ENCODE measurements around the gene ABHD17A. TPM values are rescaled to one million over a fixed set of nuclear protein-coding genes. Genes with fewer than 3 reads are reported as not detected.
A peak's percentile ranks its signal among the peaks of the same experiment; 100 is the strongest.

ABHD17A gene
- total RNA-seq, 1 experiment from 2014 or later = 102 TPM

DNA sequence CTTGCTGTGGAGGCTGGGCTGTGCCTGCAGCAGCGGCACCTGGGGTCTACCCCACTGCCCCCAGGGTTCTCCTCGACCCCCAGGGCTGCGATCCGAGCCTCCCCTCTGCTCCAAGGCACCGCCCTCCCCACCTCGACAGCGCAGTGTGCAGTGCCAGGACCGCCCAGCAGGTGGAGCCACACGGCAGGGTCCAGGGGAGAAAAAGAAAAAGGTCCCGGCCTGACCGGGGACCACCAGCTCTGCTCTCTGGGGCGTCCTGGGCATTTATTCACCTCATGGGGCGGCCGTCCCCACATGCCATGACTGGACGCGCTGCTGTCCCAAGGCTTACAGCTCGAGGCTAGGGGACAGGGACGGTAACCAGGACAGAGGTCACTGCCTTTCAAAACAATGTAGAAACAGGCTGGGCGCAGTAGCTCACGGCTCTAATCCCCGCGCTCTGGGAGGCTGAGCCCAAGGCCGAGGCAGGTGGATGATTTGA is 47.6 kb downstream of the ABHD17A start:
- ChIA-PET POLR2A (ENCODE audit: unreplicated experiment) (no interaction called here), CTCF (interaction anchor here (0.5 kb wide), 1 partner anchor 64 kb away, joined by 3 read pairs; no protein-coding TSS in a partner anchor)
- no peak overlapping the region for H3K4me2 ChIP-seq (ENCODE audit: low read length)
- H3K9me2 ChIP-seq (replicated peaks; ENCODE audit: low read length) = no peaks in the 10 kb centered on the region
- 0 out of 2 replicates have a peak, but pooled peaks have one; percentile 27 for ATAC-seq
- DNase-seq = peak; percentile 38
- no peak for TF ChIP-seq EZH2phosphoT487 (IDR thresholded peaks at IDR 0.05; ENCODE audit: borderline replicate concordance, low read length)
- TF ChIP-seq, protein P1, sequence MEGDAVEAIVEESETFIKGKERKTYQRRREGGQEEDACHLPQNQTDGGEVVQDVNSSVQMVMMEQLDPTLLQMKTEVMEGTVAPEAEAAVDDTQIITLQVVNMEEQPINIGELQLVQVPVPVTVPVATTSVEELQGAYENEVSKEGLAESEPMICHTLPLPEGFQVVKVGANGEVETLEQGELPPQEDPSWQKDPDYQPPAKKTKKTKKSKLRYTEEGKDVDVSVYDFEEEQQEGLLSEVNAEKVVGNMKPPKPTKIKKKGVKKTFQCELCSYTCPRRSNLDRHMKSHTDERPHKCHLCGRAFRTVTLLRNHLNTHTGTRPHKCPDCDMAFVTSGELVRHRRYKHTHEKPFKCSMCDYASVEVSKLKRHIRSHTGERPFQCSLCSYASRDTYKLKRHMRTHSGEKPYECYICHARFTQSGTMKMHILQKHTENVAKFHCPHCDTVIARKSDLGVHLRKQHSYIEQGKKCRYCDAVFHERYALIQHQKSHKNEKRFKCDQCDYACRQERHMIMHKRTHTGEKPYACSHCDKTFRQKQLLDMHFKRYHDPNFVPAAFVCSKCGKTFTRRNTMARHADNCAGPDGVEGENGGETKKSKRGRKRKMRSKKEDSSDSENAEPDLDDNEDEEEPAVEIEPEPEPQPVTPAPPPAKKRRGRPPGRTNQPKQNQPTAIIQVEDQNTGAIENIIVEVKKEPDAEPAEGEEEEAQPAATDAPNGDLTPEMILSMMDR (conservative IDR thresholded peaks at IDR 0.05; ENCODE audit: low read depth, low read length) = peak; percentile 82
- H3F3A ChIP-seq (ENCODE audit: low read length, unreplicated experiment) = no peaks in the 10 kb centered on the region
- no peaks in the 10 kb centered on the region for H3K36me3 ChIP-seq (ENCODE audit: low read depth, low read length)
- no peak overlapping the region for H2AFZ ChIP-seq (ENCODE audit: low read length)
- H4K20me1 ChIP-seq (ENCODE audit: low read length) = peaks cover 7% of the 10 kb centered on the region; the same call in 1 of the 2 replicates
- peaks cover 78% of the 10 kb centered on the region for H3K79me2 ChIP-seq (ENCODE audit: low read length)
- intact Hi-C loops (cut with micrococcal nuclease) = no loop called here
- no peak overlapping the region for H3K9ac ChIP-seq (ENCODE audit: low read length)
- H3K9me3 ChIP-seq (ENCODE audit: low read length) = no peaks in the 10 kb centered on the region
- no TSS peak for BruUV-seq (replicated peaks)
- no peaks in the 10 kb centered on the region for H3K4me1 ChIP-seq (ENCODE audit: insufficient read depth, low read length)
- no peak overlapping the region for H3K4me3 ChIP-seq (ENCODE audit: low read length)
- H3K27ac ChIP-seq (ENCODE audit: low read length) = no peak overlapping the region
- H3K27me3 ChIP-seq (ENCODE audit: low read length) = no peaks in the 10 kb centered on the region

DNA sequence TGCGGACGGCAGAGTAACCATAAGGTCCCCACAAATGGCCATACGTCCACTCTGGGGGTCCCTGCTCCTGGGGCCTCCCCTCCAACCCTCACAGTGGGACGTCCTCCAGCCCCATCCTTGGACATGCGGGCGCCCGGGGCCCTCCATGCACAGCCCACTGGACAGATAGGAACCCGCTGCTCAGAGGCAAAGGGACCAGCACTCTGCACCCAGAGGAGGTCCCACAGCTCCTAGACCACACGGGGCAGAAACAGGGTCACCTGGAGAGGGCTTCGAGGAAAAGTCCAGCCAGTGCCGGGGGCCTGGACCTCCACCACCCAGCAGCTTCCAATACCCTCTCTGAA is 48.1 kb downstream of the ABHD17A start:
- Histone ChIP-seq H3K79me2 (ENCODE audit: low read length) (peaks cover 73% of the 10 kb centered on the region), H3K9me2 (replicated peaks; ENCODE audit: low read length) (no peaks in the 10 kb centered on the region), H3K9ac (ENCODE audit: low read length) (no peak overlapping the region), H3K4me3 (ENCODE audit: low read length) (no peak overlapping the region), H3K4me1 (ENCODE audit: insufficient read depth, low read length) (no peaks in the 10 kb centered on the region), H4K20me1 (ENCODE audit: low read length) (peaks cover 7% of the 10 kb centered on the region; the same call in 1 of the 2 replicates), H3F3A (ENCODE audit: low read length, unreplicated experiment) (no peaks in the 10 kb centered on the region), H3K27me3 (ENCODE audit: low read length) (no peaks in the 10 kb centered on the region), H2AFZ (ENCODE audit: low read length) (no peak overlapping the region), H3K36me3 (ENCODE audit: low read depth, low read length) (no peaks in the 10 kb centered on the region), H3K9me3 (ENCODE audit: low read length) (no peaks in the 10 kb centered on the region), H3K27ac (ENCODE audit: low read length) (no peak overlapping the region), H3K4me2 (ENCODE audit: low read length) (no peak overlapping the region)
- intact Hi-C loops (cut with micrococcal nuclease) = no loop called here
- TF ChIP-seq, protein P1 (conservative IDR thresholded peaks at IDR 0.05; ENCODE audit: low read depth, low read length) = no peak
- TF ChIP-seq EZH2phosphoT487 (IDR thresholded peaks at IDR 0.05; ENCODE audit: borderline replicate concordance, low read length) (no peak), EZH2 (IDR thresholded peaks at IDR 0.05; ENCODE audit: low read length, unreplicated experiment) (no peak)
- DNase-seq (no peak), ATAC-seq (no peak)
- BruUV-seq (replicated peaks) = no TSS peak
- CTCF ChIA-PET = no interaction called here
- POLR2A ChIA-PET (ENCODE audit: unreplicated experiment) = no interaction called here

DNA sequence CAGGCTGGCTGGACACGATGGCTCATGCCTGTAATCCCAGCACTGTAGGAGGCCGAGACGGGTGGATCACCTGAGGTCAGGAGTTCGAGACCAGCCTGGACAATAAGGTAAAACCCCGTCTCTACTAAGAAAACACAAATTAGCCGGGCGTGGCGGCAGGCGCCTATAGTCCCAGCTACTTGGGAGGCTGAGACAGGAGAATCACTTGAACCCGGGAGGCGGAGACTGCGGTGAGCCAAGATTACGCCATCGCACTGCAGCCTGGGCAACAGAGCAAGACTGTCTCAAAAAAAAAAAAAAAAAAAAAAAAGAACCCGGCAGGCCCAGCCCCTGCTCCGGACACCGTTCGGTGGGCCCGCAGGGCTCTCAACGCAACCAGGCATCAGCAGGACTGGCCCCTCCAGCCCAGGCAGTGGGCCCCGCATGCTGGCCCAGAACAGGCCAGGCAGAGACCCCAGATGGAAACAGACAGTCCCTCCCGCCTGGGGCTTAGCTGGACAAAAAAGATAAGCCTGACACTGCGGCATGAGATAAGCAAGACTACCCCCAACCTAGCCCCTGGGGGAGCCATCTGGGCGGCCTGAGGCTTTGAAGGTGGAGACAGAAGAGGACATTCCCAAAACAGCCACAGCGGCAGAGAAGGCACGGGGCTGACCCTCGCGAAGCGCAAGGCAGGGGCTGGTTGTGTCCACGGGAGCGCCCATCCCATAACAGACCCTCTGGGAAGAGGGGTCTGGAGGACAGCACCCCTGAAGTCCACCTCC is 48.7 kb downstream of the ABHD17A start:
- ATAC-seq (no peak), DNase-seq (no peak)
- Histone ChIP-seq H3K9me2 (replicated peaks; ENCODE audit: low read length) (no peaks in the 10 kb centered on the region), H3K27ac (ENCODE audit: low read length) (no peak overlapping the region), H3F3A (ENCODE audit: low read length, unreplicated experiment) (no peaks in the 10 kb centered on the region), H3K27me3 (ENCODE audit: low read length) (no peaks in the 10 kb centered on the region), H4K20me1 (ENCODE audit: low read length) (peaks cover 7% of the 10 kb centered on the region; the same call in 1 of the 2 replicates), H2AFZ (ENCODE audit: low read length) (no peak overlapping the region), H3K36me3 (ENCODE audit: low read depth, low read length) (no peaks in the 10 kb centered on the region), H3K9ac (ENCODE audit: low read length) (no peak overlapping the region), H3K4me2 (ENCODE audit: low read length) (no peak overlapping the region), H3K79me2 (ENCODE audit: low read length) (peaks cover 69% of the 10 kb centered on the region), H3K4me1 (ENCODE audit: insufficient read depth, low read length) (no peaks in the 10 kb centered on the region), H3K4me3 (ENCODE audit: low read length) (no peak overlapping the region), H3K9me3 (ENCODE audit: low read length) (no peaks in the 10 kb centered on the region)
- intact Hi-C loops (cut with micrococcal nuclease) = no loop called here
- no TSS peak for BruUV-seq (replicated peaks)
- ChIA-PET POLR2A (ENCODE audit: unreplicated experiment) (no interaction called here), CTCF (no interaction called here)
- TF ChIP-seq EZH2phosphoT487 (IDR thresholded peaks at IDR 0.05; ENCODE audit: borderline replicate concordance, low read length) (no peak), EZH2 (IDR thresholded peaks at IDR 0.05; ENCODE audit: low read length, unreplicated experiment) (no peak)
- TF ChIP-seq, protein P1 (conservative IDR thresholded peaks at IDR 0.05; ENCODE audit: low read depth, low read length) = no peak

Data from PC-3 (cell line).